Measurements from ENCODE around the gene CLEC20A.

- TF ChIP-seq POLR2AphosphoS5 (IDR thresholded peaks at IDR 0.05; ENCODE audit: low read depth, low read length) (no peak), POLR2A (IDR thresholded peaks at IDR 0.05; ENCODE audit: low read depth, low read length) (no peak), TAF1 (IDR thresholded peaks at IDR 0.05; ENCODE audit: borderline replicate concordance, low read depth, low read length) (no peak)
Measured at GRCh38 chr1:178477841-178478240, 18.9 kb downstream of the CLEC20A start.

All from GM12892 (cell line).